22Rv1 (cell line): ENCODE measurements around the gene MYL7.

Experiments
- CTCF ChIP-seq: fragments of 450-650 bp; IDR thresholded peaks from 2 replicates; pipeline ENCODE4 v1.5.1; 2017; ENCODE audit warnings: mild to moderate bottlenecking
- ZFX ChIP-seq: fragments of 450-650 bp; IDR thresholded peaks from 2 replicates; pipeline ENCODE4 v1.6.1; 2017; ENCODE audit warnings: antibody characterized with exemption, borderline replicate concordance

DNA sequence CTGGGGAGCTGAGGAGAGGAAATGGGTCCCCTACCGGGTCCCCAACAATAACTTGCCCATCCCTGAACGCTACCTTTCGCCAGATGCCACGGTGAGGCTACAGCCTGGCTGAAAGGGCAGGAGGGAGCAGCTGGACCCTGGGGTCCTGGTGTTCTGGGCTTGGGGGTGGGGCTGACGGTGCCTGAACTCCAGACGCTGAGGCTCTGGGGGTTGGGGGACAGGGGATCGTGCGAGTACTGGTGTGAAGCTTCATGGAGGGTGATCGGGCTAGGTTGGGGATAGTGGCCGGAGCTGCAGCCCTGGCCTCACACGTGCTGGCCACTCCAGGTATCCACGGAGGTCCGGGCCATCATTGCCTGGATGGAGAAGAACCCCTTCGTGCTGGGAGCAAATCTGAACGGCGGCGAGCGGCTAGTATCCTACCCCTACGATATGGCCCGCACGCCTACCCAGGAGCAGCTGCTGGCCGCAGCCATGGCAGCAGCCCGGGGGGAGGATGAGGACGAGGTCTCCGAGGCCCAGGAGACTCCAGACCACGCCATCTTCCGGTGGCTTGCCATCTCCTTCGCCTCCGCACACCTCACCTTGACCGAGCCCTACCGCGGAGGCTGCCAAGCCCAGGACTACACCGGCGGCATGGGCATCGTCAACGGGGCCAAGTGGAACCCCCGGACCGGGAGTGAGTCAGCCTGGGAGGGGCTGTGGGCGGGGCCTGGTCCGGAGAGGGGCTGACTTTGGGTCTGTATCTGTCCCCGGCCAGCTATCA lies 28.7 kb downstream of the MYL7 start:
- TF ChIP-seq CTCF (peak; percentile 60), ZFX (no peak)
